ENCODE data around the gene FSTL4. TPM values are rescaled to one million over a fixed set of nuclear protein-coding genes. Genes with fewer than 3 reads are reported as not detected.

The FSTL4 gene
- total RNA-seq, 4 donors from 2014 or later = 5.1 to 8.3 (median 6.0) TPM

DNA sequence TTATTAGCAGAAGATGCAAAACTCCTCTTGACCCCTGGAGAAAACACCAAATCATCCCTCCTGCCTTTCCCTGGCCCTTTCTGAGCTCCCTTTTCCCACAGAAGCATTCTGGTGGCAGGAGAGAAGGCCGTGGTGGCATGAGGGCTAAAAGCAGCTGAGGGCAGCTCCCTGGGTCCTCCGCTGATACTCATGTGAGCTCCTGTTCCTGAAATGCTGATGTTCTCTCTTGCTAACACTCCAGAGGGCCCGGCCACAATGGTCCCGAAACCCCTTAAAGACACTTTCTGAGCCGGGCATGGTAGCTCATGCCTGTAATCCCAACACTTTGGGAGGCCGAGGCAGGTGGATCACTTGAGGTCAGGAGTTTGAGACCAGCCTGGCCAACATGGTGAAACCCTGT lies 377.4 kb downstream of the FSTL4 start:
- H3K4me3 ChIP-seq (ENCODE audit: low read depth, poor library complexity, severe bottlenecking) = no peak overlapping the region

DNA sequence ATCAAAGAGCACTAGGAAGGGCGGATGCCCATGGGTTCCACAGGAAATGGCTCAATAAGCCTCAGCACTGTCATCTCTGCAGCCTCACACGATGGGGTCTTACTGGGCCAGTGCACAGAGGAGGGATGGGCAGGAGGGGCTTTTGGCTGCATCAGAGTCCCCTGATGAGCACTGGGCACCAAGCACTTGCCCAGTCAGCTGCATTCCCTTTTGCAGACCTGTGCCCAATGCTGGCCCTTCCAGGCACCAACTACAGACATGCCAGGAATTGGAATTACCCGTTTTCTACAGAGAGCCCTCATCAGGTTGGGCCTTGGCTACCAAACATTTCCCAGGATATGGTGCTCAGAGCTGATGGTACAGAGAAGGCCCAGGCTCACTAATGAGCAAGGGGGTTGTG lies 378.1 kb downstream of the FSTL4 start:
- no peak overlapping the region for H3K4me3 ChIP-seq (ENCODE audit: low read depth, poor library complexity, severe bottlenecking)
- no peak for TF ChIP-seq POLR2A (IDR thresholded peaks at IDR 0.05)
- TF ChIP-seq, protein P1, sequence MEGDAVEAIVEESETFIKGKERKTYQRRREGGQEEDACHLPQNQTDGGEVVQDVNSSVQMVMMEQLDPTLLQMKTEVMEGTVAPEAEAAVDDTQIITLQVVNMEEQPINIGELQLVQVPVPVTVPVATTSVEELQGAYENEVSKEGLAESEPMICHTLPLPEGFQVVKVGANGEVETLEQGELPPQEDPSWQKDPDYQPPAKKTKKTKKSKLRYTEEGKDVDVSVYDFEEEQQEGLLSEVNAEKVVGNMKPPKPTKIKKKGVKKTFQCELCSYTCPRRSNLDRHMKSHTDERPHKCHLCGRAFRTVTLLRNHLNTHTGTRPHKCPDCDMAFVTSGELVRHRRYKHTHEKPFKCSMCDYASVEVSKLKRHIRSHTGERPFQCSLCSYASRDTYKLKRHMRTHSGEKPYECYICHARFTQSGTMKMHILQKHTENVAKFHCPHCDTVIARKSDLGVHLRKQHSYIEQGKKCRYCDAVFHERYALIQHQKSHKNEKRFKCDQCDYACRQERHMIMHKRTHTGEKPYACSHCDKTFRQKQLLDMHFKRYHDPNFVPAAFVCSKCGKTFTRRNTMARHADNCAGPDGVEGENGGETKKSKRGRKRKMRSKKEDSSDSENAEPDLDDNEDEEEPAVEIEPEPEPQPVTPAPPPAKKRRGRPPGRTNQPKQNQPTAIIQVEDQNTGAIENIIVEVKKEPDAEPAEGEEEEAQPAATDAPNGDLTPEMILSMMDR (IDR thresholded peaks at IDR 0.05) = no peak
- peak in 1 of 2 donors; percentile 53 for DNase-seq (ENCODE audit: low spot score in 2 of 2)
- 73 to 76% methylated on average over 3 of the region's 3 CpGs for WGBS, 2 donors
- intact Hi-C loops (cut with DNase I; ENCODE audit: low total_unique reads) = no loop called here

More for the DNA sequence above, 377.4 kb downstream of the FSTL4 start:
- intact Hi-C loops (cut with DNase I; ENCODE audit: low total_unique reads) = no loop called here
- 91 to 93% methylated on average over 6 of the region's 6 CpGs for WGBS, 2 donors
- TF ChIP-seq, protein P1 (IDR thresholded peaks at IDR 0.05) = no peak
- TF ChIP-seq POLR2A (IDR thresholded peaks at IDR 0.05) = no peak
- DNase-seq (ENCODE audit: low spot score in 2 of 2) = peak in 1 of 2 donors; percentile 59

DNA sequence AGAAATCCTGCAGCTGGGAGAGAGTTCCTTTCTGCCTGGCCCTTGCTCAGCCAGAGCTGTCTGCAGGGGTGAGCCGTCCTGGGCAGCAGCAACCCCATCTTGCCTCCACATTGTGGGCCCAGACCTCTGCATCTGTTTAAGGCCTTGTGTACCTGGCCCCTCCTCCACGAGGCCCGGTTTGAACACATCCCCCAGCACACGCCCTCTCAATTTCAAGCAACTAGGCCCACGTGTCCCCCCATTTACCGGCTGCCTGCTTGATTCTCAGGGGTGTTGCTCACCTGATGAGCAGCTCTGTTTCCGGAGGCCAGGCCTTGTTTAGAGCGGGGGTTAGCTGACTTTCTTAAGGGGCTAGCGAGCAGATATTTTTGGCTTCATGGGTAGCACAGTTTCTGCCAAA lies 378.7 kb downstream of the FSTL4 start:
- no peak overlapping the region for H3K4me3 ChIP-seq (ENCODE audit: low read depth, poor library complexity, severe bottlenecking)
- 92 to 94% methylated on average over 8 to 9 of the region's 9 CpGs for WGBS, 2 donors
- intact Hi-C loops (cut with DNase I; ENCODE audit: low total_unique reads) = no loop called here
- no peak for TF ChIP-seq POLR2A (IDR thresholded peaks at IDR 0.05)
- TF ChIP-seq, protein P1 (IDR thresholded peaks at IDR 0.05) = no peak
- peak in 1 of 2 donors; percentile 64 for DNase-seq (ENCODE audit: low spot score in 2 of 2)

DNA sequence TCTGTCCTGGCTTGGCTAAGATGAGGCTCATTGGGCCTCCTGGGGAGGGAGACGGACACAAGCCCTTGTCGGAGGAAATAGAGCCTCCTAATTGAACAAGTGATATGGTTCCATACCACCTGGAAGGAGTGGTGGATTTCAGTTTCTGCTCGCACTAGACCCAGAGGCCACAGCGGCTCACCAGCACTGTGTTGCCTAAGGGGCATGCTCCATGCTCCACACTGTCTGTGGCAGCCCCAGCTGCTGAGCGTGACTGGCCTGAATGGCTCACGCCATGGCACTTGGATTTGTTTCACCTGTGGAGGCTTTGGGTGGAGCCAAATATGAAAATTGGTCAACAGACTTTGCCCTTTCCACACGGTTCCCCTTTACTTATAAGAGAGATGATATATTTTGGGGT lies 379.4 kb downstream of the FSTL4 start:
- intact Hi-C loops (cut with DNase I; ENCODE audit: low total_unique reads) = no loop called here

DNA sequence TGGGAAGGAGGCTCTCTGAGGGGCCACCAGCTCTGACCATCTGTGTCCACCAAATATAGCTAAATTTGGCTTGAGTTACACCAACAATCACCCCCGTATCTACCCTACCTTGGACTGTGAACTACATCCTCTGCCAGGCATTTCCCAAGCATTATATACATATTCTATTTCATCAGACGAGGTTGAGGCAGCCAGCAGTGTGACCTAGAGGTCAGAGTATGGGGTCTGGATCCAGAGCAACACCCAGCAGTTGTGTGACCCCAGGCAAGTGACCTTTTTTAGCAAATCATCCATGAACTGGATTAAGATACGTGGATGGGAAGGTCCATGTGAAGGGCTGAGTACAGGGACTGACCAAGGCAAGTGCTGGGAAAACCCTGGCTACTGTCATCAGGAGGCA lies 379.9 kb downstream of the FSTL4 start:
- TF ChIP-seq POLR2A (IDR thresholded peaks at IDR 0.05) = no peak
- TF ChIP-seq, protein P1 (IDR thresholded peaks at IDR 0.05) = no peak
- intact Hi-C loops (cut with DNase I; ENCODE audit: low total_unique reads) = no loop called here
- DNase-seq (ENCODE audit: low spot score in 2 of 2) = no peak
- 78 to 89% methylated on average over 3 of the region's 3 CpGs for WGBS, 2 donors
- no peak overlapping the region for H3K4me3 ChIP-seq (ENCODE audit: low read depth, poor library complexity, severe bottlenecking)

More for the DNA sequence above, 379.4 kb downstream of the FSTL4 start:
- peak in 1 of 2 donors; percentile 46 for DNase-seq (ENCODE audit: low spot score in 2 of 2)
- no peak overlapping the region for H3K4me3 ChIP-seq (ENCODE audit: low read depth, poor library complexity, severe bottlenecking)
- TF ChIP-seq, protein P1 (IDR thresholded peaks at IDR 0.05) = no peak
- TF ChIP-seq POLR2A (IDR thresholded peaks at IDR 0.05) = no peak
- WGBS, 2 donors = 92 to 94% methylated on average over 7 of the region's 7 CpGs

DNA sequence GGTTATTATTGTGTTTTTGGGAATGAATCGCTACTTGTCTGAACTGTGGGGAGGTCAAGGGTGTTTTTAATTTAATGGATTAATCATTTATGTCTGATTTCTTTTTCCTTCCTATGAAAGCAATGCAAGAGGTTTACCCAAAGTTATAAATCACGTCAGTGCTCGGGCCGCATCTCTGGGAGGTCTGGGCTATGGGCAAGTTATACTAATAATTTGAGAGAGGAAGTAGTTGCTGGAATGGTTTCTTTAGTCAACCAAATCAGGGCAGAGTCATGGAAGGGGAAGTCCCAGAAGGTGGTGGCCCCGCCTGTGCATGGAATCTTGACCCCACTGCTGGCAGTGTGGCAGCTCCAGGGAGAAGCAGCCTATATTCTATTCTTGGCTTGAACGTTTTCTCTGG lies 380.3 kb downstream of the FSTL4 start:
- no peak overlapping the region for H3K4me3 ChIP-seq (ENCODE audit: low read depth, poor library complexity, severe bottlenecking)
- TF ChIP-seq, protein P1 (IDR thresholded peaks at IDR 0.05) = no peak
- TF ChIP-seq POLR2A (IDR thresholded peaks at IDR 0.05) = no peak
- DNase-seq (ENCODE audit: low spot score in 2 of 2) = peak in 1 of 2 donors; percentile 74
- intact Hi-C loops (cut with DNase I; ENCODE audit: low total_unique reads) = no loop called here
- WGBS, 2 donors = 43 to 57% methylated on average over 6 of the region's 6 CpGs

Data from lower leg skin (tissue), 4 donors.